PFSK-1 (cell line): ENCODE results near the gene NT5C3B.

Experiments
- FOXP2 ChIP-seq: optimal IDR thresholded peaks from 2 replicates; pipeline ENCODE3; 2011; ENCODE audit warnings: borderline replicate concordance, control low read depth, inconsistent platforms; ENCODE audit not compliant: insufficient read depth; ENCODE audit errors: extremely low read length, extremely low read depth
- POLR2AphosphoS5 ChIP-seq: IDR thresholded peaks from 2 replicates; pipeline ENCODE4 v1.6.1; 2012; ENCODE audit warnings: low read depth, mild to moderate bottlenecking, control low read depth, low read length, moderate library complexity
- REST ChIP-seq, 2 experiments: IDR thresholded peaks; 2 replicates each; pipeline versions ENCODE4 v1.6.1 to v1.8.0; 2011 to 2012; ENCODE audit warnings: low read depth in 2 of 2, low read length in 2 of 2, control low read depth in 1 of 2, inconsistent platforms in 1 of 2, mild to moderate bottlenecking in 1 of 2, moderate library complexity in 1 of 2; ENCODE audit not compliant: insufficient read depth in 1 of 2
- SIN3A ChIP-seq: IDR thresholded peaks from 2 replicates; pipeline ENCODE4 v1.6.1; 2012; ENCODE audit warnings: mild to moderate bottlenecking, low read length, moderate library complexity, borderline replicate concordance; ENCODE audit not compliant: insufficient read depth
- TAF1 ChIP-seq: IDR thresholded peaks from 2 replicates; pipeline ENCODE4 v1.6.1; 2012; ENCODE audit warnings: low read length, control low read depth, borderline replicate concordance; ENCODE audit not compliant: insufficient read depth

- TF ChIP-seq POLR2AphosphoS5 (no peak), REST (IDR thresholded peaks at IDR 0.05; ENCODE audit: insufficient read depth in 1 of 2, low read depth in 2 of 2, low read length in 2 of 2) (no peak), TAF1 (no peak), SIN3A (no peak), FOXP2 (no peak)
Measured at GRCh38 chr17:41813699-41814124, 22.3 kb downstream of the NT5C3B start.
